ENCODE data around the gene SDCCAG8. TPM values are rescaled to one million over a fixed set of nuclear protein-coding genes. Genes with fewer than 3 reads are reported as not detected.
"Not testable (repeated sequence)": the region's sequence is repeated elsewhere in the genome, so short reads cannot be mapped to it uniquely, and the experiment has no call there.

SDCCAG8 gene
- total RNA-seq, 3 donors from 2014 or later (not counting 1 experiment from before 2014, with no cell fraction given): 17.8 to 28.3 (median 21.2) TPM

GRCh38 chr1:243332440-243332839 is 76.6 kb downstream of the SDCCAG8 start:
- Histone ChIP-seq H3K36me3 (ENCODE audit: control insufficient read depth, insufficient read depth, low read length) (peaks cover 5% of the 10 kb centered on the region), H3K27me3 (ENCODE audit: control insufficient read depth, insufficient read depth, low read length) (no peaks in the 10 kb centered on the region), H3K9me3 (ENCODE audit: control insufficient read depth, insufficient read depth, low read length) (no peaks in the 10 kb centered on the region), H3K27ac (ENCODE audit: low read length) (no peak overlapping the region), H3K4me3 (ENCODE audit: low read length) (no peak overlapping the region), H3K4me1 (ENCODE audit: control insufficient read depth, insufficient read depth, low read length) (no peaks in the 10 kb centered on the region)
- no peak for TF ChIP-seq CTCF (IDR thresholded peaks at IDR 0.05)
- Mint-ChIP-seq H3K4me3 (no peak overlapping the region), H3K9me3 (no peaks in the 10 kb centered on the region), H3K4me1 (no peaks in the 10 kb centered on the region), H3K36me3 (no peaks in the 10 kb centered on the region), H3K27ac (no peak overlapping the region), H3K27me3 (ENCODE audit: low read depth in 2 of 2) (no peaks in the 10 kb centered on the region)
- ATAC-seq (no peak), DNase-seq (no peak)
- 95% methylated on average over 18 of the region's 18 CpGs for WGBS (ENCODE audit: insufficient coverage)
- intact Hi-C loops (cut with micrococcal nuclease): no loop called here

- no peak overlapping the region for H3K4me3 Mint-ChIP-seq
- TF ChIP-seq CTCF (IDR thresholded peaks at IDR 0.05): no peak
- Histone ChIP-seq H3K9me3 (ENCODE audit: control insufficient read depth, insufficient read depth, low read length) (no peaks in the 10 kb centered on the region), H3K4me1 (ENCODE audit: control insufficient read depth, insufficient read depth, low read length) (no peaks in the 10 kb centered on the region), H3K27ac (ENCODE audit: low read length) (no peak overlapping the region), H3K27me3 (ENCODE audit: control insufficient read depth, insufficient read depth, low read length) (no peaks in the 10 kb centered on the region), H3K36me3 (ENCODE audit: control insufficient read depth, insufficient read depth, low read length) (peaks cover 9% of the 10 kb centered on the region), H3K4me3 (ENCODE audit: low read length) (no peak overlapping the region)
- ATAC-seq: no peak
- no peak overlapping the region for H3K27ac Mint-ChIP-seq
- H3K36me3 Mint-ChIP-seq: no peaks in the 10 kb centered on the region
- H3K27me3 Mint-ChIP-seq (ENCODE audit: low read depth in 2 of 2): no peaks in the 10 kb centered on the region
- DNase-seq: no peak
- WGBS (ENCODE audit: insufficient coverage): 98% methylated on average over 3 of the region's 3 CpGs
- H3K4me1 Mint-ChIP-seq: no peaks in the 10 kb centered on the region
- intact Hi-C loops (cut with micrococcal nuclease): no loop called here
- no peaks in the 10 kb centered on the region for H3K9me3 Mint-ChIP-seq
These were observed 79.5 kb downstream of the SDCCAG8 start for GRCh38 chr1:243335292-243335691.

GRCh38 chr1:243336163-243336562 is 80.3 kb downstream of the SDCCAG8 start:
- intact Hi-C loops (cut with micrococcal nuclease): no loop called here
- Mint-ChIP-seq H3K4me1 (no peaks in the 10 kb centered on the region), H3K9me3 (no peaks in the 10 kb centered on the region), H3K27ac (no peak overlapping the region), H3K36me3 (no peaks in the 10 kb centered on the region), H3K27me3 (ENCODE audit: low read depth in 2 of 2) (no peaks in the 10 kb centered on the region), H3K4me3 (no peak overlapping the region)
- Histone ChIP-seq H3K27ac (ENCODE audit: low read length) (no peak overlapping the region), H3K4me1 (ENCODE audit: control insufficient read depth, insufficient read depth, low read length) (no peaks in the 10 kb centered on the region), H3K9me3 (ENCODE audit: control insufficient read depth, insufficient read depth, low read length) (no peaks in the 10 kb centered on the region), H3K36me3 (ENCODE audit: control insufficient read depth, insufficient read depth, low read length) (peaks cover 5% of the 10 kb centered on the region), H3K4me3 (ENCODE audit: low read length) (no peak overlapping the region), H3K27me3 (ENCODE audit: control insufficient read depth, insufficient read depth, low read length) (no peaks in the 10 kb centered on the region)
- no peak for TF ChIP-seq CTCF (IDR thresholded peaks at IDR 0.05)
- 62% methylated on average over 2 of the region's 2 CpGs for WGBS (ENCODE audit: insufficient coverage)
- ATAC-seq: no peak
- no peak for DNase-seq

GRCh38 chr1:243338848-243339247 is 83.0 kb downstream of the SDCCAG8 start:
- H3K9me3 Mint-ChIP-seq; H3K27ac ChIP-seq (ENCODE audit: low read length); H3K9me3 ChIP-seq (ENCODE audit: control insufficient read depth, insufficient read depth, low read length); H3K4me3 ChIP-seq (ENCODE audit: low read length); H3K27me3 Mint-ChIP-seq (ENCODE audit: low read depth in 2 of 2); DNase-seq; H3K36me3 Mint-ChIP-seq; intact Hi-C loops (cut with micrococcal nuclease); H3K27ac Mint-ChIP-seq; H3K4me1 ChIP-seq (ENCODE audit: control insufficient read depth, insufficient read depth, low read length); H3K4me3 Mint-ChIP-seq; H3K27me3 ChIP-seq (ENCODE audit: control insufficient read depth, insufficient read depth, low read length); H3K36me3 ChIP-seq (ENCODE audit: control insufficient read depth, insufficient read depth, low read length); ATAC-seq; H3K4me1 Mint-ChIP-seq: not testable (repeated sequence)
- 92% methylated on average over 4 of the region's 4 CpGs for WGBS (ENCODE audit: insufficient coverage)

Data from natural killer cell (primary cell).